Measurements from ENCODE around the gene CMC4. TPM values are rescaled to one million over a fixed set of nuclear protein-coding genes. Genes with fewer than 3 reads are reported as not detected.
A peak's percentile ranks its signal among the peaks of the same experiment; 100 is the strongest.

CMC4 gene
- total RNA-seq, 1 donor from 2014 or later = 6.1 TPM

DNA sequence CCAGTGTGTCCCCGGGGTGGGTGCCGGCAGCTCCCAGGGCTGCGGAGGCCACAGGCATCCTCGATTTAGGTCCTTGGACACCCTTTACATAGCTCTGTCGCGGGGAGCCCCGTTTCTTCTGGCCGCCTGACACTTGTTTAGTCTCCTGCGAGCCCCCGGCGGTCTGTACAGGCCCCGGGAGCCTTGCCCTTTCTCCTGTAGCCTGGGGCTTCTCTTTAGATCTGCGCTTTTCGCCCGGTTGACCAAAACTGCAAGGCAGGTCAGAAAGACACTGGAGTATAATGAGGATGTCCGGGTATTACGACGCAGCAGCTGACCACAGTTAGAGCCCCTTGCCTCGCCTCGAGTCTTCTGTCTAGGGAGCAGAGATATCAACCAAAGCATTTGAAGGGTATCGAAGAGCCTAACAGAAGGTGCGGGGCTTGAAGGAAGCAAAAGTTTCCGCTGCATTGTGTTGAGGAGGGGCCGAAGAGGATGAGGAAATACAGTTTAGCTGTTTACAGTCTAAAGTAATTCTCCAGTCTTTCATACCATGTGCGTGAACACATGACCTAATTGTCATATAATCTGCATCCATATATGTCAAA lies 851 bp upstream of the CMC4 start:
- peak; percentile 14 for DNase-seq (ENCODE audit: low spot score)
- H3K9me3 Mint-ChIP-seq (ENCODE audit: unreplicated experiment) = no peaks in the 10 kb centered on the region
- TF ChIP-seq CTCF (IDR thresholded peaks at IDR 0.05; ENCODE audit: unreplicated experiment) = no peak
- H3K4me1 Mint-ChIP-seq (ENCODE audit: unreplicated experiment) = peaks cover 29% of the 10 kb centered on the region
- peaks cover 2% of the 10 kb centered on the region for H3K27me3 Mint-ChIP-seq (ENCODE audit: unreplicated experiment)
- H3K36me3 Mint-ChIP-seq (ENCODE audit: low read depth, unreplicated experiment) = peaks cover 23% of the 10 kb centered on the region
- peak overlapping the region; percentile 88 for H3K27ac Mint-ChIP-seq (ENCODE audit: unreplicated experiment)
- H3K4me3 Mint-ChIP-seq (ENCODE audit: unreplicated experiment) = peak overlapping the region; percentile 93

- DNase-seq (ENCODE audit: low spot score) = peak; percentile 5
- H3K27ac Mint-ChIP-seq (ENCODE audit: unreplicated experiment) = no peak overlapping the region
These were observed 317 bp downstream of the CMC4 start for GRCh38 chrX:155070663-155070974.

GRCh38 chrX:155070038-155070437 lies 898 bp downstream of the CMC4 start:
- no peaks in the 10 kb centered on the region for H3K9me3 Mint-ChIP-seq (ENCODE audit: unreplicated experiment)
- peak overlapping the region; percentile 55 for H3K27ac Mint-ChIP-seq (ENCODE audit: unreplicated experiment)
- no peak for DNase-seq (ENCODE audit: low spot score)
- peaks cover 23% of the 10 kb centered on the region for H3K36me3 Mint-ChIP-seq (ENCODE audit: low read depth, unreplicated experiment)
- H3K4me3 Mint-ChIP-seq (ENCODE audit: unreplicated experiment) = peak overlapping the region; percentile 89
- peaks cover 25% of the 10 kb centered on the region for H3K4me1 Mint-ChIP-seq (ENCODE audit: unreplicated experiment)
- TF ChIP-seq CTCF (IDR thresholded peaks at IDR 0.05; ENCODE audit: unreplicated experiment) = no peak
- peaks cover 2% of the 10 kb centered on the region for H3K27me3 Mint-ChIP-seq (ENCODE audit: unreplicated experiment)

More at GRCh38 chrX:155070663-155070974, 317 bp downstream of the CMC4 start:
- no peak for TF ChIP-seq CTCF (IDR thresholded peaks at IDR 0.05; ENCODE audit: unreplicated experiment)
- peak overlapping the region; percentile 89 for H3K4me3 Mint-ChIP-seq (ENCODE audit: unreplicated experiment)
- H3K9me3 Mint-ChIP-seq (ENCODE audit: unreplicated experiment) = no peaks in the 10 kb centered on the region
- peaks cover 23% of the 10 kb centered on the region for H3K36me3 Mint-ChIP-seq (ENCODE audit: low read depth, unreplicated experiment)
- peaks cover 2% of the 10 kb centered on the region for H3K27me3 Mint-ChIP-seq (ENCODE audit: unreplicated experiment)
- H3K4me1 Mint-ChIP-seq (ENCODE audit: unreplicated experiment) = peaks cover 29% of the 10 kb centered on the region

DNA sequence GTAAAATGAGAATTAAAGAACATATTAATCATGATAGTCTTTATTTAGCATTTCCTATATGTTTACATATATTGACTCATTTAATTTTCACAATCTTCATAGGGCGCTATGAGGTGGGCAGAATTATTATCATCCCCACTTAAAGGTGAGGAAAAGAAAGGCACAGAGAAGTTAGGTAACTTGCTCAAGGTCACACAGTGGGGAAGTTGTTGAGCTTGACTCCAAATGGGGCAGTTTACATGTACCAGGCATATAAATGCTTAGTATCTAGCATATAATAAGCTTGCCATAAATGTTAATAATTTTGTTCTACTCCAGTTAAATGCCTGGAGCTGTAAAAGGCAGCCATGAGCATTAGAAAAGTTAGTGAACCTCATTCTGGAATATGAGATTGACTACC lies 1.5 kb downstream of the CMC4 start:
- Mint-ChIP-seq H3K4me1 (ENCODE audit: unreplicated experiment) (peaks cover 24% of the 10 kb centered on the region), H3K9me3 (ENCODE audit: unreplicated experiment) (no peaks in the 10 kb centered on the region), H3K36me3 (ENCODE audit: low read depth, unreplicated experiment) (peaks cover 23% of the 10 kb centered on the region), H3K27ac (ENCODE audit: unreplicated experiment) (no peak overlapping the region), H3K27me3 (ENCODE audit: unreplicated experiment) (peaks cover 2% of the 10 kb centered on the region), H3K4me3 (ENCODE audit: unreplicated experiment) (no peak overlapping the region)
- TF ChIP-seq CTCF (IDR thresholded peaks at IDR 0.05; ENCODE audit: unreplicated experiment) = no peak
- DNase-seq (ENCODE audit: low spot score) = no peak

GRCh38 chrX:155068165-155068564 lies 2.8 kb downstream of the CMC4 start:
- Mint-ChIP-seq H3K27me3 (ENCODE audit: unreplicated experiment) (peaks cover 2% of the 10 kb centered on the region), H3K4me3 (ENCODE audit: unreplicated experiment) (no peak overlapping the region), H3K27ac (ENCODE audit: unreplicated experiment) (no peak overlapping the region), H3K9me3 (ENCODE audit: unreplicated experiment) (no peaks in the 10 kb centered on the region), H3K4me1 (ENCODE audit: unreplicated experiment) (peaks cover 14% of the 10 kb centered on the region), H3K36me3 (ENCODE audit: low read depth, unreplicated experiment) (peaks cover 10% of the 10 kb centered on the region)
- no peak for TF ChIP-seq CTCF (IDR thresholded peaks at IDR 0.05; ENCODE audit: unreplicated experiment)
- DNase-seq (ENCODE audit: low spot score) = no peak

All from endothelial cell (in vitro differentiated cells).